Measurements from ENCODE around the gene GNAZ.

GNAZ gene

DNA sequence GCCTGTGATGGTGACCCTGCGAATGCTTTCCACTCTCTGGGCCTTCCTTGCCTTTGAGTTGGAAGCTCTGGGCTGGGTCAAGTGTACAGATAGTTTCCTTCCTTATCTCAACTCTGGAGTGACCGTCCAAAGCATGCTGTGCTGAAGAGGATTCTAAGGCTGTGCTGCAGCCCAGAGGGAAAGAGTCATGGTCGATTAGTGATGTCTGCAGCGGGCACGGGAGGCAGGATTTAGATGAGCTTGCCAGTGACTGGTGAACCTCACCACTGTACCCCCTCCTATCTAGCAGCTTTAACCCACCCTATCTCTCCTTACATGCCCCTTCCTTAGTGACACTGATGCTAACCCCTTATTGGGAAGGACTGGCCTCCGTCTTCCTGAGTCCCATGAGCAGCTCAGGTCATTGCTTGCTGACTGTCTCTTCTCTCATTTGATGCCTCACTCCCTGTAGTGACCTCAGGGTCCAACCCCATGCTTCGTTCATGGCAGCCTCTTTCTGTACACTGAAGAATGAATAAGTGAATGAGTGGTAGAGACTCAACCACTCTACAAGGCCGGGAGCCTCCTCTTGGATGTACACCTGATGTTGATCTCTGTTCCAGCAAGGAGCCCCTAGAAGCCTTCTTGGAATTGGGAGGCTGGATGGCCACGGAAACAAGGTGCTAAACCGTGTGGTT lies 6.7 kb downstream of the GNAZ start:
- DNase-seq (ENCODE audit: low read depth) = no peak

DNA sequence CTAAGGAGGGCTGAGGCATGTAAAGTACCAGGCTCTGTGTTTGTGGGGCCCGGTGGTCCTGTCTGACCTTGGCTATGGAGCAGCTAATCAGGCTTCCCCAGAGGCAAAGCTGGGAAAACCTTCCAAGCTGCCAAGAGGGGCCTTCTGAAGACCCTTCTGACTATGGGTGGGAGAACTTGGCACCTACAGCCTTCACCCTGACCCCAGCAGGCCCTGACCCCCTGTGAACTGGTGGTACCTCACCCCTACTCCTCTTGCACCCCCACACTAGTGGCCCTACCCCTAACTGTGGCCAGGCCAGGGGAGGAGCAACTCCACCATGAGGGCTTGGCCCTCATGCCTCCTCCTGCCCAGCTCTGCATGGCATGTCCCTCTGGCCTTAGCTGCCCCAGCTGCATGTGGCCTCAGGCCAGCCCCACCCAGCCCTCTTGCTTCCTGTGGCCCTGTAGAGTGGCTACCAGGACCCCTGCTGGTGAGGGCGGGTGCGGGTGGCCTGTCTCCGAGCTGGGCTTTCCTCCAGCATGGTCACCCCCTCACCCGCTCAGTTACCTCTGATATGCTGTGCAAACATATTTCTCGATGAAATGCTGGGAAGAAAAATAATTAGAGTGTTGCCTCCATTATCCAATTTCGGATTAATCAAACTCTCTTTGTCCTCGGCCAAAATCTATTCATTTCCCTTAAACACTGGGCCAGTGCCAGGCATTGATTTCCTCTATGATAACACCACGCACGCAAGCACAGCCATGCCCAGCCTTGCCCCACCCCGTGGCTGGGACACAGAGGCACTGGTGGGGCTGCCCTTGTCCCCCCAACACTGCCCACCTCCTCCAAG lies 7.5 kb downstream of the GNAZ start:
- no peak for DNase-seq (ENCODE audit: low read depth)

DNA sequence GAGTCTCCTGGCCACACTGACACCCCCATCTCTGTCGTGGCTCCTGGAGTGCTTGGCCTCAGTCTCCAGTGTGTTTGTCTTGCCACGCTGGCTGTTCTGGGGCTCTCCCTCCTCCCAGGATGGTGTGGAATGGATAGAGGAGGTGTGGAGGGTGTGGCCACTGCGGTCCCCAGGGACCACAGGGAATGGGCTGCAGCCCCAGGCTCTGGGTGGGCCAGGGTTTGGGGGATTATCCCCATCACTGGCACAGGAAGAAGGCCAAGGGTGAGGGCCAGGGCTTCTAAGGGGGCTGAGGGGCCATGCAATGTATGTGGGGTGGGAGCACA lies 8.1 kb downstream of the GNAZ start:
- no peak for DNase-seq (ENCODE audit: low read depth)

DNA sequence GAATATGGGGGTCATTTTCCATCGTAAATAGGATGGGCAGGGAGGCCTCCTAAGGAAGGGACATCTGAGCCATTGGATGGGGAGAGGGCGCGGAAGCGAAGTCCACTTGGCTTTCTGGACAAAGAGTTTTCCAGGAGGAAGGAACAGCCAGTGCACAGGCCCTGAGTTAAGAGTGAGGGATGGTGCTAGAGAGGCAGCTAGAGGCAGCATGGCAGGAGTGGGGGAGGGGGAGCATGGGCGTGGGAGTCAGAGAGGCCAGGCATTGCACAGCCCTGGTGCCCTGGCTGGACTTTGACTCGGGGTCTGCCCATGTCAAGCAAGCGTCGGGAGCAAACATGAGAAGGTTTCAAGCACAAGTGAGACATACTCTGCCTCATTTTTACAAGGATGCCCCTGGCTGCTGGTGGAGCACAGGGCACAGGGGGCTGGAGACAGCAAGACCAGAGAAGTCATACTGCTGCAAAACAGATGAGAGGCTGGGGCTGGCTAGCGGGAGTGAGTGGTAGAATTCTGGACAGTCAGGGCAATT lies 9.0 kb downstream of the GNAZ start:
- no peak for DNase-seq (ENCODE audit: low read depth)

DNA sequence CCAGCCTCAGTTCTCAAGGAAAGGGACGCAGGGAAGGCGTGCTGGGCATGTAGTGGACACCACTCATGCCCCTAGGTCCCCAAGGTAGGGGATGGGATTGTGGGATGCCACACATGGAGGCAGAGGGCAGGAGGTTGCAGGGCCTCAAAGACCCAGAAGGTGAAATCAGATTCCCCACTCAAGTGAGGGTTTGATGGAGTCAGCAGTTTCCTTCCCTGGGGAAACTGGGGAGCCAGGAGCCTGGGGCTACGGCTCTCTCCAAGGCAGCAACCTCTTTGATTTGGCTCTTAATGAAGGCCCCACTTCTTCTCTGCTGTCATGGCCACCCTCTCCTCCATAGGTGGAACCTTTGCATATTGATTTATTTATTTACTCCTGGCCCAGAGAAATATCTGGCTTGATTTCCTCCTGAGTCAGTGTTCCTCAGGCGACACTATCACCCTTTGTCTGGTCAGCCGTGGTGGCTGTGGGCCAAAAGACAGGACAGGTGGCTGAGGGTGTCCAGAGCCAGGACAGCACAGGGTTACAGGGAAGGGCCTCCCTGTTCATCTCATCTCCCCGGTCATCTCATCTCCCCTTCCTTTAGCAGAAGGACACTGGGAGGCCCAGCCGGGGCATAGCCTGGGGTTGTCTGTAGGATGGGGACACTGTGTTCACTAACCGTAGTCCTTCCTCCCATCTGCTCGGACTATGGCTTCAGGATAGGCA lies 9.6 kb downstream of the GNAZ start:
- no peak for DNase-seq (ENCODE audit: low read depth)

DNA sequence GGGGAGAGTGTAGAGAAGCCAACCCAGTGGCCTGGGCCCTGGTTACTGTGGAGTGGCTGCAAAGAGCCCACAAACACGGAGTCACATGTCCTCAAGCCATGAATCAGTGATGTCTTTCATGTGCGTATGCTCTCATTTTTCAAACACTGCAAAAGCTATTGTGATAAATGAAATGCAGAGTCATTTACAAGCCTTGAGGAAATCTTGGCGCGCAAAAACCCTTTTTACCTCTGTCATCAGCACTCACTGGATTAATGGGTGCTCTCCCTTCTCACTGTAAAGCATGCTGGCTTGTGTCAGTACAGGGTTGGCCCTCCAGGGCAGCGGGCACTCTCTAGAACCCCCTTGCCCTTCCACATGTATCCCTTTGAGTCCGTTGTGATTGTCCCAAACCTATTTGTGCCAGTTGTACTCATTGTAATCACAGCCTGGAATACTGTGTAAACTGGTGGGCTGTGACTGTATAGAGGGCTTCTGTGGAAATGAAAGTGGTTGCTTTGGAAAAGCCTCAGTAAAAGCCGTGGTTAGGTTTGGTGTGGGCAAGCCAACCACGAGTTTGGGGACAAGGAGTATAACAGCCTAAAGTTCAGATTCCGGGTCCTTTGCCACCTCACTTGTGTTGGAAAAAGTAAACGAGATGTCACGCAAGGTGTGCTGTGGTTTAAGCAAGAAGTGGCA lies 10.4 kb downstream of the GNAZ start:
- no peak for DNase-seq (ENCODE audit: low read depth)

DNA sequence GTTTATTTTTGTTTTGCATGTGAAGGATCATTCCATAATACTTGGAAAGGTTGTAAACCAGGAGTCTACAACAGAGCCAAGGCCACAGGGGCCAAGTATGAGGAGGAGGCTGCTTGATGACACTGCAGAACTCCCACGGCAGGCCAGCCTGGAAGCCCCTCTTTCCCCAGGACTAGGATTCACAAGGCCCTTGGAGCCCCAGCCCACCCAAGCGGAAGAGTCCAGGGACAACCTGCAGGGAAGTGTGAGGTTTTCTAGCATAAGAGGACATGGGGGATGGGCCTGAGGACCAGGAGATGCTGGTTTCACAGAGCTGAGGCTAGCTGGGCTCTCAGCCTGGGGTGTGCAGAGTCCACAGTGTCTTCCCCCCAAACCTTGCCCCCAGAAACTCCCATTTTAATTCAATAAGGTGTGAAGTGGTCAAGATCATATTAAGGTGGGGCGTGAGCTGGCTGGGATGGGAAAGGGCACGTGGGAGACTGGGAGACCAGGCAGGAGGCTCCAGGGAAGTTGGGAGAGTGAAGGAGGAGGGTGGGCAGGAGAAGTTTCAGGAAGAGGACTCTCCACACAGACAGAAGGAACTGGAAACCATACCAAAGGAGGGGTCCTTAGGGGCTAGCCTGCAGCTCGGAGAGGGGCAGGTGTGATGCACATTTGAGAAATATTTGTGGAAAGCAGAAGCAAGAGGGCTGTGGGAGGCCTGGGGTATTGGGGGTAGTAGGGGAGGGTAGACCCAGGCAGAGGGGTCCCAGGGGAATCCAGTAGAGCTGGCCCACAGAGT lies 12.4 kb downstream of the GNAZ start:
- DNase-seq (ENCODE audit: low read depth) = no peak

DNA sequence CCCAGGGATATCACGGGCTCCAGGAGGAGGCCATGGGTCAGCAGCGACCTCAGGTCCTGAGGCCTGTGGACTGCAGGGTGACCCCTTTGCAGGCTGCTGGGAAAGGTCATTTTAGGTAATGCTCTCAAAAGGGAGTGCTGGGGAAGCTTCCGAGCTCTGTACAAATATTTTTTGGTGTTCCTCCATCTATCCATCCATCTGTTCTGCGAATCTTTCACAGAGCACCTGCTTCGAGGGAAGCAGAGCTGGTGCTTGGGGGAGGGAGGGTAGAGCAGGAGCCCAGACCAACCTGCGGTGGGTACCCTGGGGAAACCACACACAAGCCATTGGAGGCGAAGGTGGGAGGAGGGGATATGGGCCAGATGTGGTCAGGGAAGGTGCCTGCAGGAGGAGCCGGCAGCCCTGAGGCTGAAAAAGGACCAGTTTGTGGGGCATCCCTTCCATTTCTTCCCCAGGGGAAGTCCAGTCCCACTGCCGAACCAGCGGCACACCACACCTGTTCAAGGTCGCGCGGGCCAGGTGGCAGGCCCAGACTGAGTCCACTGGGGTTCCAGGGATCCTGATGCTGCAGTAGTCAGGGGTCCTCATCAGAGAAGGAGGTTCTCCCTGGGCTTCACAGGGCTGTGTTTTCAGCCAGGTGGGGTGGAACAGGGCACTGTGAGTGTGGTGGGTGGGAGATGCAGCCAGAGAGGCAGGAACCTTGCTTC lies 13.1 kb downstream of the GNAZ start:
- no peak for DNase-seq (ENCODE audit: low read depth)

DNA sequence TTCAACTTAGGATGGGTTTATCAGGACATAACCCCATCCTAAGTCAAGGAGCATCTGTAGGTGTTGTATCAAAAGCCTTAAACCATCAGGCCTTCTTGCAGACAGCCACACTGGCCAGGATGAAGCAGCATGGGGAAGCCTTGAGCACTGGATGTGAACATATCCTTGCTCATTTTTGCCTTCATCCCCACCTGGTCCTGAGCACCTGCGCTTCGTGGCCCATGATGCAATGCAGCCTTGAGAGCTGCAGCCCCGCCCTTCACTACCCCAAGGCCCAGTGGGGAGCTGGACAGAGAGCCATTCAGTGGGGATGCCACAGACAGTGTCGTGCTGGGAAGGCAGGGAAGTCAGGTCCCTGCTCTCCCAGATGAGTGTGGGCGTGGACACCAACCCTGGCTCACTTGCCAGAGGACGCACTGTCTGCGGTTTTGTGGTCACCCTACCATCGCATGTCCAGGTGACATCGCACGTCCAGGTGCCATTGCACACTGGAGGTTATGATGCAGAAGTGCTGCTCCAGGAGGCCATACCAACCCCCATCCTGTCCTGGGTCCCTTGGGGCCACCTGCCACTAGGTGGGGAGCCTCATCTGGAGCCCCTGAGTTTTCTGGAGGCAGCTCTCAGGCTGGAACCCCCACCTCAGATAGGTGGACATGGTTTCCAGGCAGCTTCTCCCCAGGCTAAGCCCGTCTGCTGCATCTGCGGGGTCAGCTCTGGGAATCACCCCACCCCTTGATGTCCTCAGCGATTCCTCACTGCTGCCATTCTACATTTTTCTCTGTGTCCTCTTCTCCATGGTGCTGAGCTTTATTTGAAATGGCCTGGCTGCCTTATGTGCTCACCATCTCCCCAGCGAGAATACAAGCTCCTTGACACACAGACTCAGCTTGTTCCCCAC lies 14.4 kb downstream of the GNAZ start:
- DNase-seq (ENCODE audit: low read depth) = no peak

DNA sequence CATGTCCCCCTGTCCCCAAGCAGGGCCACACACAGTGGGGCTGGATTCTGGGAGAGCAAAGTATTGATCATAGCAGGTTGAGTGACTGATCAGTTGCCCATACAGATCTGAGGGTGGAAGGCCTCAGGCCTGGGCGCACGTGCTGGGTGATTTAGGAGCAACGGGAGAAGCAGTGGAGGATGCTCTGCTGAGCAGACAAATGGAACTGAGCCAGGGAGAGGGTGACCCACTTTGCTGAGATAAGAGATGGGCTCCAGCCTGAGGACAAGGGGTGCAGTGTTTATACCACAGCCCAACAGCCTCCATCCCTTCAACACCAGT lies 15.0 kb downstream of the GNAZ start:
- DNase-seq (ENCODE audit: low read depth) = no peak

DNA sequence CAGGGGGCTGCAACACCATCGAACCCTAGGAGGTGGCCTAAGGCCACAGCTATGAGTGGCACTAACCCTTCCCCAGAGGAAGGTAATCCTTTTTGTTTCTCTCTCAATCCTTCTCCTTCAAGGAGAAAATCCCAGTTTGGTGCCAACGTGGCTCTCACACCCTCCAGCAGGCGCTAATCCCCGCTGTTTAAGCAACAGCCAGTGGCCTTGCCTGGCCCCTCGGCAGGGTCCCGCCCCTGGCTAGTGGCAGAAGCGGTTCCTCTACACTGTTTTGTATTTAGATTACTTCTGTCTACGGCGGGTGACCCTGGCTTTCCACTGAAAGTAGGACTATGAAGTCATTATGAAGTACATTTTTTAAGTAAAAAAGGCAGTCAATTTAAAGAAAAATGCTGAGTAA lies 15.5 kb downstream of the GNAZ start:
- no peak for DNase-seq (ENCODE audit: low read depth)

DNA sequence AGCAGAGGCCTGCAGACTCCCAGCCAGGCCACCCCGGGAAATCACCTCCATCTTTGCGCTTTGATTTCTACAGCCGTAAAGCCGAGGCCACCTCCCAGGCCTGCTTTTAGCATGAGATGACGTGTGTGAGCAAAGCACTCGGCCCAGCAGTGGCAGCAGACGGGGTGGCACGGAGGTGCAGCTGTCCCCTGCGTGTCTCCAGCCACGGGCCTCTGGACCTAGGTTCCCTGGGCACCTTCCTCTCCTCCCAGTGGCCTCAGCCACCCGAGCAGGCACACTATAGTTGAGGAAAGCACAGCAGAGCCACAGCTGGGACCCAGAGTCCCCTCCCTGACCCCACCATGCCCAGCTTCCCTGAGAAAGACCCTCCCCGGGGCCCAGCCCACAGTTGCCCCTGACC lies 15.9 kb downstream of the GNAZ start:
- DNase-seq (ENCODE audit: low read depth) = no peak

DNA sequence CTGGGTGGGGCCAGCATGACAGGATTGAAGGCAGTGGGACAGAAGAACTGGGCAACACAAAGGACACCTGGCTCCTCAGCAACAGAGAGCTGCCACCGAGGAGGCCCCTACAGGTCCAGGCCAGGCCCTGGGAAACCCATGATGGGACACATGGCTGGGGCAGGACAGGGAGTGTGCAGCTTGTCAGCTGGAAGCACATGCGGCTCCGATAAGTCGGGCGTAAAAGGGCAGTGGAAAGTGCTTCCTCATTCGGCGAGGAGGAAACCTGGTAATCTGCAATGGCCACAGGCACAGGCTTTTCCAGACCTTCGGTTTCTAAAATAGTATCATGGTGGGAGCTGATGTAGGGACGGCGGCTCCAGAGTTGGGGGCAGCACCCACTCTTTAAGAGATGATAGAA lies 16.5 kb downstream of the GNAZ start:
- no peak for DNase-seq (ENCODE audit: low read depth)

DNA sequence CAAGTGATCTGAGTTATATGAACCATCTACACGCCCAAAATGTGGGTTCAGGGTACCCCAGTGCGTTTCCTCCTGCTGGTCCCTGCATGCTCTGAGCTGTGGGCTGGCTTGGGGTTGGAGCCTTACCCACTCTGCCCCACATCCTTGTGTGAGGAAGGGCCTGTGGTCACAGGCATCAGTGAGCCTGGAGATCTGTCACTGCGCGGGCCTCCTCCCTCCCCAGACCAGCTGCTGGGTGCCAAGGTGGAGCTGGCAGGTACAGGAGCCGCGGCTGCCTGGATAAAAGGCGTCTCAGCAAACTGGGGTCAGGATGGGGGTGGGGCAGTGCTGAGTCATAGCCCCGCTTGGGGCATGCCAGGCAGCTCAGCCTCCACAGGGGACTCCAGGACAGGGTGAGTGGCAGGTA lies 17.9 kb downstream of the GNAZ start:
- DNase-seq (ENCODE audit: low read depth) = no peak

DNA sequence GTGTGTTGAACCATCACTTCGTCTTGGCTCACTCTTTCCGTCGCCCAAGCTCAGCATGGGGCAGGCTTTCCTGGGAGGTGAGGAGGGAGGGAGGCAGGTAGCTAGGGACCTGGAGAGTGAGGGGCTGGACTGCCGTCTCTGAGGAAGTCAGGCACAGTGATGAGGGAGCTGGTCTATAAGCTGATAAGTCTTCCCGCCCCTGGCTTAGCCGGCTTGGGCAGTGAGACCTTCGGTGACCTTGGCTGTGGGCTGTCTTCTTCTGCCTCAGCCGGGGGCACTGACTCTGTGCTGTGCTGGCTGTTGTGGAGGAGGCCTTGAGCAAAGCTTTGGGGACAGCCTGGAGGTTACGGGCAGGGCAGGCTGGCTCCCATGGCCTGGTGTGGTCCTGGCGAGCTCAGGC lies 18.7 kb downstream of the GNAZ start:
- DNase-seq (ENCODE audit: low read depth) = no peak

DNA sequence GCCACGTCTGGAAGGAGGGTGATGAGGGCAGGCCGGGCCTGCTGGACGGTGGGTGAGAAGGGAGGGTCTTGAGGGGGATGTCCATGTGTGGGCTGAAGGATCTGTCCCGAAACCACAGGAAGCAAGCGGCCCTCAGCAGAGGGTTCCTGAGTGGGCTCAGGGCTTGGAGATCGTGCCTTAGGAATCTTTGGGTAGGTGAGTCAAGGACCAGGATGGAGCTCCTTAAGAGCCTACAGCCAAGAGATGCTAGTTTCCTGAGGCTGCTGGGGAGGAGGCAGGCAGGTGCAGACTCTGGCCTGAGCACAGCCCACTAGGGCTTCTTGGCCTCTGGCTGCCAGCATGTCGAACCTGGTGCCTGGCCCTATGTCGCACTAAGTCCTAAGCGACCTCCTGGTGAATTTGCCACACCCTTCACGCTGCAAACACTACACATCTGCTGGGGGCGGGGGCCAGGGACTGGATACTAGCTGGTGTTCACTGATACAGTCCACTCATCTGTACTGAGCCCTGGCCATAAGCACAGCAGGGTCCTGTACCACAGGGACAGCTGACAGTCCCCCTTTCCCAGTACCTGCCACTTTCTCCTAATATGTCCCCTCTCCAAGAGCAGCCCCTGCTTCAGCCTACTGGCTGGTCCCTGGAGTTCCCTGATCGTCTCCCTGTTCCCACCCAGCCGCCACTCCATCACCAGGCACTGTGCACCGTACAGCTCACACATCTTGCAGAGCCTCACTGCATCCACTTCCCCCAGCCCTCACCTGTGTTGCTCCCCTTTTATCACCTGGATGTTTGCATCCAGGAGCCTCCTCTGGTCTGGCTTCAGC lies 19.5 kb downstream of the GNAZ start:
- DNase-seq (ENCODE audit: low read depth) = no peak

DNA sequence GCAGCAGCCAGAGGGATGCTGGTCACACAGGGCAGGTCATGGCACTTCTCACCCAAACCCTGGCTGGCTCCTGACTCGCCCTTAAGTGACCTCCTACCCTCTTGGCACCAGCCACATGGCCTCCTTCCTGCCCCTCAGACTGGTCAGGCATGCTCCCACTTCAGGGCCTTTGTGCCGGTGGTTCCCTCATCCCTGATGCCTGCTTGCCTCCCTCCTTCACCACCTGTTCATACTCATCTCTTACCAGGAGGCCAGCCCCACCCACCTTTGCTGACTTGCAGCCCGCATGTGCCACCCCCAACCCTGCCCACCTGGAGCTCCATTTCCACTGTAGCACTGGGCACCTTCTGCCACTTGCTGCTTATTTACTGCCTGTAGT lies 20.1 kb downstream of the GNAZ start:
- no peak for DNase-seq (ENCODE audit: low read depth)

DNA sequence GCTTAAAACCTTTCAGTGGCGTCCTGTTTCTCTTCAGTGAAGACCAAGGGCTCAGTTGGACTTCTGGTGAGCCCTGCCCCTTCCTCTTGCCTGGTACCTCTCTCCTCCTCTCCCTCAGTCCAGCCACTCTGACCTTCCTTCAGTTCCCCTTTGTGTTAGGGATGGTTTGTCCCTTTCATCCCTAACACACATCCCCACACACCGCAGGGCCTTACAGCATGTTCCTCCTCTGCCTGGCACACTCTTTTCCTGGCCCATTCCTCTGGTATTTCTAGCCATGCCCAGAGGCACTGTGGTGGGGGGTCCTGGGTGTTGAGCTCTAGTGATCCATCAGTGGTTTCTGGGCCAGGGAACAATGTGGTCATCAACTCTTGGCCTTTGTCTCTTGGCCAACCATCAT lies 21.4 kb downstream of the GNAZ start:
- DNase-seq (ENCODE audit: low read depth) = no peak

DNA sequence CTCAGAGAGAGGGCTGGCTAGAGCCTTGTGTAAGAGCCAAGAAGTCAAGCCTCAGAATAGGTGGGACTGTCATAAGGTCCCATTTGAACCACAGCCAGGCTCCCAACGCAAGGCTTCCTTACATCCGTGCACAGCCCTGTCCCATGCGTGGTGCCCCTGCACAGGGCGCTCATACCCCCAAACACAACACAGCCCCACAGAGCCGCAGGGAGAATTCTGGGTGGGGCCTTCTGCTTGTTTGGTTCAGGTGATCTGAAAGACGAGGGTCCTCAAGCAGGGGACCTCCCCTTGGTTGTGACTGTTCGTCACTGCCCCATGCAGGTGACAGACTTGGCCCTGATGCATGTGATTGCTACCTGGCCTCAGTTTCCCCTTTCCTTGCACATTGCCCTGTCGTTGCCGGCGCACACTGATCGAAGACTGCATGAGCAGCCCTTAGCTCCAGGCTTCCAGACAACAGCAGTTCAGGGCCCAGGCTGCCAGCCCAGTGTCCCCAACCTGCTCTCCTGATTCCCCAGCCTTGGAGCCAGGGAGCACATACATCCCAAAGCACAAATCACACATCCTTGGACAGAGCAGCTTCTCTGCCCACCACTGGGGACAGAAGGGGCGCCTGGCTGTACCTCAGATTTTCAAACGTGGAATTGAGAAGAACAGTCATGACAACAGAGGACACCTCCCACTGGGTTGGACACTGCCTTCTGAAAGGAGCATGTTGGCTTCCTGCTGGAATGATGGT lies 22.1 kb downstream of the GNAZ start:
- no peak for DNase-seq (ENCODE audit: low read depth)
